Endothelial cell of umbilical vein (primary cell): ENCODE measurements around the gene FAM241B. TPM values are rescaled to one million over a fixed set of nuclear protein-coding genes. Genes with fewer than 3 reads are reported as not detected.

Source experiments
- BruUV-seq: library from RNA; stranded (reverse); fragments of 400-500 nt; replicated peaks from 2 replicates; lab custom pipeline; 2021; lab: Mats Ljungman, UMichigan
- CTCF ChIA-PET: fragments of 300-600, 350-600 bp; sonication (Branson Sonifier 250); formaldehyde crosslinking; loops from one replicate; lab custom pipeline; 2021; ENCODE audit warnings: antibody characterized with exemption, inconsistent platforms; lab: Charles Lee
- POLR2A ChIA-PET: fragments of 300-600, 350-600 bp; sonication (Branson Sonifier 250); formaldehyde crosslinking; loops from one replicate; lab custom pipeline; 2021; ENCODE audit warnings: antibody characterized with exemption, inconsistent platforms; lab: Charles Lee
- DNase-seq: peaks from one replicate; pipeline ENCODE4 v3.0.0-alpha.2; 2011; ENCODE audit warnings: low read depth, low spot score
- FAIRE-seq: peaks from 2 replicates; lab custom pipeline; 2011; peaks lifted over from hg19 to GRCh38; lab: Jason Lieb, UNC
- H2AFZ ChIP-seq: 2 replicates; pipeline ENCODE4 v1.6.0; 2012; ENCODE audit warnings: low read depth, low read length, control low read depth, inconsistent platforms
- H3K27ac ChIP-seq: 2 replicates; pipeline ENCODE4 v1.5.1; 2011; ENCODE audit warnings: low read depth, mild to moderate bottlenecking, control low read depth, low read length, moderate library complexity; ENCODE audit not compliant: insufficient read depth
- H3K27me3 ChIP-seq, 2 experiments: 2 replicates each; pipeline versions ENCODE4 v1.6.0 to v1.6.1; 2011; ENCODE audit warnings: low read length in 2 of 2, mixed read lengths in 1 of 2; ENCODE audit not compliant: control insufficient read depth in 2 of 2, insufficient read depth in 2 of 2
- H3K36me3 ChIP-seq, 2 experiments: 2 replicates in 1 of 2; 3 replicates in 1 of 2; pipeline ENCODE4 v1.5.1; 2011; ENCODE audit warnings: low read length in 2 of 2, mild to moderate bottlenecking in 1 of 2, moderate library complexity in 1 of 2; ENCODE audit not compliant: control insufficient read depth in 2 of 2, insufficient read depth in 2 of 2; ENCODE audit errors: extremely low read depth in 1 of 2
- H3K4me1 ChIP-seq: 3 replicates; pipeline ENCODE4 v1.5.1; 2011; ENCODE audit warnings: mild to moderate bottlenecking, low read length; ENCODE audit not compliant: control insufficient read depth, insufficient read depth; ENCODE audit errors: extremely low read depth
- H3K4me2 ChIP-seq: 2 replicates; pipeline ENCODE4 v1.6.1; 2011; ENCODE audit warnings: low read length, control low read depth, mixed read lengths; ENCODE audit not compliant: insufficient read depth
- H3K4me3 ChIP-seq, 3 experiments: fragments of 200-600 bp in 1 of 3; sonication (generic), shearing (Covaris generic) in 1 of 3; replicated peaks in 1 of 3; 2 replicates each; pipeline ENCODE4 v1.5.1; 2011 to 2016; ENCODE audit warnings: control low read depth in 3 of 3, low read length in 3 of 3, mild to moderate bottlenecking in 2 of 3, inconsistent platforms in 1 of 3, low read depth in 1 of 3, moderate library complexity in 1 of 3; ENCODE audit not compliant: insufficient read depth in 1 of 3
- H3K79me2 ChIP-seq: 2 replicates; pipeline ENCODE4 v1.6.0; 2012; ENCODE audit warnings: low read length, inconsistent platforms; ENCODE audit not compliant: control insufficient read depth, insufficient read depth
- H3K9ac ChIP-seq: replicated peaks from 2 replicates; pipeline ENCODE3; 2011; ENCODE audit warnings: low read length, control low read depth; ENCODE audit not compliant: insufficient read depth; ENCODE audit errors: extremely low read depth
- H3K9me1 ChIP-seq: replicated peaks from 3 replicates; pipeline ENCODE4 v1.6.0; 2011; ENCODE audit warnings: mild to moderate bottlenecking, low read length; ENCODE audit not compliant: control insufficient read depth, insufficient read depth; ENCODE audit errors: extremely low read depth
- H3K9me3 ChIP-seq: replicated peaks from 2 replicates; pipeline ENCODE4 v1.5.1; 2012; ENCODE audit warnings: low read length, inconsistent platforms; ENCODE audit not compliant: control insufficient read depth, insufficient read depth
- H4K20me1 ChIP-seq: replicated peaks from 2 replicates; pipeline ENCODE3; 2011; ENCODE audit warnings: mild to moderate bottlenecking, low read length; ENCODE audit not compliant: control insufficient read depth, insufficient read depth; ENCODE audit errors: extremely low read depth
- EZH2 ChIP-seq: IDR thresholded peaks from 2 replicates; pipeline ENCODE4 v1.6.1; 2012; ENCODE audit warnings: borderline replicate concordance, low read depth, mild to moderate bottlenecking, moderate library complexity, low read length, inconsistent platforms; ENCODE audit not compliant: severe bottlenecking
- FOS ChIP-seq: IDR thresholded peaks from 2 replicates; pipeline ENCODE4 v1.6.1; 2011; ENCODE audit warnings: mild to moderate bottlenecking, low read length, moderate library complexity, borderline replicate concordance; ENCODE audit not compliant: insufficient read depth
- GATA2 ChIP-seq: IDR thresholded peaks from 2 replicates; pipeline ENCODE4 v1.7.0; 2011; ENCODE audit warnings: low read depth, mild to moderate bottlenecking, moderate library complexity, mixed read lengths, low read length; ENCODE audit not compliant: insufficient read length, insufficient read depth
- JUN ChIP-seq: IDR thresholded peaks from 2 replicates; pipeline ENCODE4 v1.6.1; 2011; ENCODE audit warnings: borderline replicate concordance, low read depth; ENCODE audit not compliant: insufficient read length, insufficient read depth
- MYC ChIP-seq: IDR thresholded peaks from one replicate; pipeline ENCODE4 v1.6.1; 2011; ENCODE audit warnings: mild to moderate bottlenecking, low read depth, low read length
- POLR2A ChIP-seq: IDR thresholded peaks from 2 replicates; pipeline ENCODE4 v1.6.1; 2012; ENCODE audit warnings: low read depth, mild to moderate bottlenecking, control low read depth, low read length
- POLR2AphosphoS5 ChIP-seq: IDR thresholded peaks from 2 replicates; pipeline ENCODE4 v1.6.1; 2012; ENCODE audit warnings: low read depth, mild to moderate bottlenecking, control low read depth, low read length, moderate library complexity; ENCODE audit not compliant: insufficient read depth
- dilution Hi-C: fragments of 300-500 bp; cut with MboI; formaldehyde crosslinking; loops from one replicate; pipeline ENCODE4 v1.15.0; 2019; ENCODE audit warnings: low sequenced_read_pairs; ENCODE audit not compliant: extremely low pct_ligation_motif_present
- intact Hi-C: fragments of 100-400 bp; cut with micrococcal nuclease; formaldehyde crosslinking; loops from one replicate; pipeline ENCODE4 v1.10.0; 2022
- polyA plus RNA-seq, 4 experiments: library from polyadenylated mRNA; depleted of rRNA in 3 of 4; stranded (reverse) in 3 of 4; unstranded in 1 of 4; fragments of >200 nt; gene quantifications; 2 replicates each; pipeline versions ENCODE4 v1.2.1 to v1.2.3, GENCODE V29; 2011 to 2012; ENCODE audit warnings: missing spikeins in 1 of 4
- total RNA-seq: library from RNA; stranded (reverse); gene quantifications from 2 replicates; pipeline ENCODE4 v1.2.3, GENCODE V29; 2021
- TF ChIP-seq, protein P1 (sequence below): IDR thresholded peaks from 2 replicates; pipeline ENCODE4 v1.6.1; 2011; ENCODE audit not compliant: insufficient read depth, insufficient read length
- TF ChIP-seq, protein P2 (sequence below), 2 donors: IDR thresholded peaks; 1 replicate in 1 of 2; 2 replicates in 1 of 2; pipeline ENCODE4 v1.5.1; 2011; ENCODE audit warnings: low read length in 2 of 2, mild to moderate bottlenecking in 2 of 2, moderate library complexity in 2 of 2, control low read depth in 1 of 2, inconsistent platforms in 1 of 2, low read depth in 1 of 2; ENCODE audit not compliant: insufficient read depth in 1 of 2; ENCODE audit errors: extremely low read depth in 1 of 2

The FAM241B gene
- total and polyA plus RNA-seq, 2 donors (not counting 3 experiments of a cell fraction or from before 2014, with no cell fraction given), result 0.23 TPM; not detected in 1

DNA sequence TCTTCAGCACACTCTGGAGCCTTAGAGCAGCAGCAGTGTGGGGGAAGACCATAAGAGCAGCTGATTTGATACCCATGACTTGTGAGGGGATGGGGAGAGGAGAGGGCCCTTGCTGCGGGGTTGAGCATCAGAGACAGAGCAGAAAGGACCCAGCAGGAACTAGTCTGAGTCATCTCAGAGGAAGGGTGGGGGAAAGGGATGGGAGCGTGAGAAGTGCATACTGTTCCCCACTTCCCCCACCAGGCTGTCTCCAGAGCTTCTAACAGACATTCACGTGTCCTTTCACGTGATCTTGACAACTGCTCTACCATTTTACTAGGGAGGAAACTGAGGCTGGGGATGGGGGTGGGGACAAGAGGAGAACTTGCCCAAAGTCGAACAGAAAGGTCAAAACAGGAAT lies 38.7 kb downstream of the FAM241B start:
- CTCF ChIA-PET, result interaction anchor here (0.5 to 1.4 kb wide), 3 partner anchors 16 to 242 kb away, joined by 3 to 4 read pairs (median 3); no protein-coding TSS in a partner anchor
- no peak for DNase-seq
- POLR2A ChIA-PET, result no interaction called here
- H3K4me3 ChIP-seq, result no peak overlapping the region
- no peaks in the 10 kb centered on the region for H3K9me3 ChIP-seq
- no TSS peak for BruUV-seq
- no peaks in the 10 kb centered on the region for H3K36me3 ChIP-seq
- peaks cover 9 to 41% of the 10 kb centered on the region in 2 experiments for H3K27me3 ChIP-seq
- no peak for FAIRE-seq
- dilution Hi-C loops (no loop called here), intact Hi-C loops (no loop called here)
- no peak overlapping the region for H3K9ac ChIP-seq
- H2AFZ ChIP-seq, result no peak overlapping the region
- no peaks in the 10 kb centered on the region for H3K79me2 ChIP-seq
- H3K4me2 ChIP-seq, result no peak overlapping the region
- H3K9me1 ChIP-seq, result no peaks in the 10 kb centered on the region
- H3K27ac ChIP-seq, result no peak overlapping the region
- no peaks in the 10 kb centered on the region for H4K20me1 ChIP-seq
- TF ChIP-seq JUN, result no peak
- TF ChIP-seq MYC, result no peak
- TF ChIP-seq GATA2, result no peak
- TF ChIP-seq FOS, result no peak
- TF ChIP-seq POLR2AphosphoS5, result no peak
- TF ChIP-seq, protein P1, sequence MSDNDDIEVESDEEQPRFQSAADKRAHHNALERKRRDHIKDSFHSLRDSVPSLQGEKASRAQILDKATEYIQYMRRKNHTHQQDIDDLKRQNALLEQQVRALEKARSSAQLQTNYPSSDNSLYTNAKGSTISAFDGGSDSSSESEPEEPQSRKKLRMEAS, result no peak
- no peak for TF ChIP-seq POLR2A
- no peak for TF ChIP-seq EZH2
- TF ChIP-seq, protein P2, sequence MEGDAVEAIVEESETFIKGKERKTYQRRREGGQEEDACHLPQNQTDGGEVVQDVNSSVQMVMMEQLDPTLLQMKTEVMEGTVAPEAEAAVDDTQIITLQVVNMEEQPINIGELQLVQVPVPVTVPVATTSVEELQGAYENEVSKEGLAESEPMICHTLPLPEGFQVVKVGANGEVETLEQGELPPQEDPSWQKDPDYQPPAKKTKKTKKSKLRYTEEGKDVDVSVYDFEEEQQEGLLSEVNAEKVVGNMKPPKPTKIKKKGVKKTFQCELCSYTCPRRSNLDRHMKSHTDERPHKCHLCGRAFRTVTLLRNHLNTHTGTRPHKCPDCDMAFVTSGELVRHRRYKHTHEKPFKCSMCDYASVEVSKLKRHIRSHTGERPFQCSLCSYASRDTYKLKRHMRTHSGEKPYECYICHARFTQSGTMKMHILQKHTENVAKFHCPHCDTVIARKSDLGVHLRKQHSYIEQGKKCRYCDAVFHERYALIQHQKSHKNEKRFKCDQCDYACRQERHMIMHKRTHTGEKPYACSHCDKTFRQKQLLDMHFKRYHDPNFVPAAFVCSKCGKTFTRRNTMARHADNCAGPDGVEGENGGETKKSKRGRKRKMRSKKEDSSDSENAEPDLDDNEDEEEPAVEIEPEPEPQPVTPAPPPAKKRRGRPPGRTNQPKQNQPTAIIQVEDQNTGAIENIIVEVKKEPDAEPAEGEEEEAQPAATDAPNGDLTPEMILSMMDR (IDR thresholded peaks at IDR 0.05; ENCODE audit: extremely low read depth in 1 of 2, insufficient read depth in 1 of 2, low read depth in 1 of 2, low read length in 2 of 2), result no peak
- H3K4me1 ChIP-seq, result no peaks in the 10 kb centered on the region
